ENCODE measurements around the gene SH3PXD2B. TPM values are rescaled to one million over a fixed set of nuclear protein-coding genes. Genes with fewer than 3 reads are reported as not detected.

The SH3PXD2B gene
- total and polyA plus RNA-seq, 2 of the 13 experiments (the other 11 are each of a cell fraction or from before 2014, with no cell fraction given): 3.4 to 4.6 TPM

DNA sequence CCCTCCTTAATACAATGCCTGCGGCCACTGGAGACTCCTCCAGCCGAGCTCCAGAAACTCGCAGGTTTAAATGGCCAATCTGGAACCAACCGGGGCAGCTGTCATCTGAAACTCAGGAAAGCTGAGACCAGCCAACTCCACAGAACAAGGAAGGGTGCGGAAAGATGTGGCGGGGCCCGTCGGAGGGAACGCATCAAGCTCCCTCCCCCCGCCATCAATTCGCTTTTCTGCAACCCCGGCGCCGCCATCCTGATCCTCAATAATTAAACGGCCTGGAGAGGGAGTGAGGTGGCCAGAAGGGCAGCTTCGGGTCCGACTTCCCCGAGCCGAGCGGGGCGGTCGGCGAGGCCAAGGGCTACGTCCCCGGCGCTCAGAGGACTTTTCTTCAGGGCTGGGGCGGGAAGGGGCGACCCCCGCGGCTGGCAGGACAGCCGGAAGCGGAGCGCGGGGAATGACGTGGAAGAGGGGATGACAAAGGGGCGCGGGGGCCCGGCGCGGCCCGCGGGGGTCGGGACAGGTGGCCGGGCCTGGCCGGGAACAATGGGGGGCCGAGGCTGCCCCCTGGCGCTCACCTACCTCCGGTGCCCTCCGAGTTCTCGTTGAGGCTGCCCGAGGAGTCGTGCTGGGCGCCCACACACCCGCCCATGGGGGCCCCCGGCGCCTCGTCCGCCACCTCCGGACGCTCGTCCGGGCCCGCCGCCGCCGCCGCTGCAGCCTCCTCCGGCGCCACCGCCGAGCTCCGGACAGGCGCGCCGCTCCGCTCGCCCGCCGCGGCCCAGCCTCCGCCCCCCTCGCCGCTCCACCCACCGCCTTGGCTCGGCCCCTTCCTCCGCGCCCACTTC lies 171.1 kb downstream of the SH3PXD2B start, which contains the start of gene UBTD2 (continued):
- TF ChIP-seq, protein P1, sequence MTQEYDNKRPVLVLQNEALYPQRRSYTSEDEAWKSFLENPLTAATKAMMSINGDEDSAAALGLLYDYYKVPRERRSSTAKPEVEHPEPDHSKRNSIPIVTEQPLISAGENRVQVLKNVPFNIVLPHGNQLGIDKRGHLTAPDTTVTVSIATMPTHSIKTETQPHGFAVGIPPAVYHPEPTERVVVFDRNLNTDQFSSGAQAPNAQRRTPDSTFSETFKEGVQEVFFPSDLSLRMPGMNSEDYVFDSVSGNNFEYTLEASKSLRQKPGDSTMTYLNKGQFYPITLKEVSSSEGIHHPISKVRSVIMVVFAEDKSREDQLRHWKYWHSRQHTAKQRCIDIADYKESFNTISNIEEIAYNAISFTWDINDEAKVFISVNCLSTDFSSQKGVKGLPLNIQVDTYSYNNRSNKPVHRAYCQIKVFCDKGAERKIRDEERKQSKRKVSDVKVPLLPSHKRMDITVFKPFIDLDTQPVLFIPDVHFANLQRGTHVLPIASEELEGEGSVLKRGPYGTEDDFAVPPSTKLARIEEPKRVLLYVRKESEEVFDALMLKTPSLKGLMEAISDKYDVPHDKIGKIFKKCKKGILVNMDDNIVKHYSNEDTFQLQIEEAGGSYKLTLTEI (CRISPR knock-in tag; conservative IDR thresholded peaks at IDR 0.05): no peak
- TF ChIP-seq, protein P2, sequence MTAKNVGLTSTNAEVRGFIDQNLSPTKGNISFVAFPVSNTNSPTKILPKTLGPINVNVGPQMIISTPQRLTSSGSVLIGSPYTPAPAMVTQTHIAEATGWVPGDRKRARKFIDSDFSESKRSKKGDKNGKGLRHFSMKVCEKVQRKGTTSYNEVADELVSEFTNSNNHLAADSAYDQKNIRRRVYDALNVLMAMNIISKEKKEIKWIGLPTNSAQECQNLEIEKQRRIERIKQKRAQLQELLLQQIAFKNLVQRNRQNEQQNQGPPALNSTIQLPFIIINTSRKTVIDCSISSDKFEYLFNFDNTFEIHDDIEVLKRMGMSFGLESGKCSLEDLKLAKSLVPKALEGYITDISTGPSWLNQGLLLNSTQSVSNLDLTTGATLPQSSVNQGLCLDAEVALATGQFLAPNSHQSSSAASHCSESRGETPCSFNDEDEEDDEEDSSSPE (CRISPR knock-in tag; IDR thresholded peaks at IDR 0.05): 0 out of 2 replicates have a peak, but pooled peaks have one; percentile 25
- TF ChIP-seq ZNF75D (CRISPR knock-in tag; IDR thresholded peaks at IDR 0.05; ENCODE audit: borderline replicate concordance) (no peak), FLYWCH1 (CRISPR knock-in tag; IDR thresholded peaks at IDR 0.05) (no peak), IRX3 (CRISPR knock-in tag; IDR thresholded peaks at IDR 0.05; ENCODE audit: borderline replicate concordance, low read depth) (no peak), GTF2F1 (IDR thresholded peaks at IDR 0.05; ENCODE audit: low read length) (no peak), ZBTB20 (CRISPR knock-in tag; IDR thresholded peaks at IDR 0.05; ENCODE audit: borderline replicate concordance, low read depth) (no peak), SIN3A (IDR thresholded peaks at IDR 0.05; ENCODE audit: borderline replicate concordance, low read depth, low read length) (0 out of 2 replicates have a peak, but pooled peaks have one; percentile 13), TP53 (CRISPR knock-in tag; conservative IDR thresholded peaks at IDR 0.05) (no peak), ZNF432 (CRISPR knock-in tag; IDR thresholded peaks at IDR 0.05; ENCODE audit: borderline replicate concordance) (no peak), MAZ (IDR thresholded peaks at IDR 0.05; ENCODE audit: borderline replicate concordance, low read depth, low read length) (no peak), MAZ (CRISPR knock-in tag; IDR thresholded peaks at IDR 0.05; ENCODE audit: low read depth) (no peak), ZNF263 (CRISPR knock-in tag; IDR thresholded peaks at IDR 0.05) (no peak; the same call in 1 of the 2 replicates), ZNF570 (CRISPR knock-in tag; IDR thresholded peaks at IDR 0.05; ENCODE audit: borderline replicate concordance) (no peak), ZNF296 (CRISPR knock-in tag; conservative IDR thresholded peaks at IDR 0.05) (no peak), ATF1 (CRISPR knock-in tag; IDR thresholded peaks at IDR 0.05) (no peak), RXRA (CRISPR knock-in tag; IDR thresholded peaks at IDR 0.05) (no peak), KMT2B (CRISPR knock-in tag; IDR thresholded peaks at IDR 0.05) (peak; percentile 59; the same call in 1 of the 2 replicates)
- TF ChIP-seq, protein P3, sequence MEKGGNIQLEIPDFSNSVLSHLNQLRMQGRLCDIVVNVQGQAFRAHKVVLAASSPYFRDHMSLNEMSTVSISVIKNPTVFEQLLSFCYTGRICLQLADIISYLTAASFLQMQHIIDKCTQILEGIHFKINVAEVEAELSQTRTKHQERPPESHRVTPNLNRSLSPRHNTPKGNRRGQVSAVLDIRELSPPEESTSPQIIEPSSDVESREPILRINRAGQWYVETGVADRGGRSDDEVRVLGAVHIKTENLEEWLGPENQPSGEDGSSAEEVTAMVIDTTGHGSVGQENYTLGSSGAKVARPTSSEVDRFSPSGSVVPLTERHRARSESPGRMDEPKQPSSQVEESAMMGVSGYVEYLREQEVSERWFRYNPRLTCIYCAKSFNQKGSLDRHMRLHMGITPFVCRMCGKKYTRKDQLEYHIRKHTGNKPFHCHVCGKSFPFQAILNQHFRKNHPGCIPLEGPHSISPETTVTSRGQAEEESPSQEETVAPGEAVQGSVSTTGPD (CRISPR knock-in tag; IDR thresholded peaks at IDR 0.05): no peak
- TF ChIP-seq, protein P4, sequence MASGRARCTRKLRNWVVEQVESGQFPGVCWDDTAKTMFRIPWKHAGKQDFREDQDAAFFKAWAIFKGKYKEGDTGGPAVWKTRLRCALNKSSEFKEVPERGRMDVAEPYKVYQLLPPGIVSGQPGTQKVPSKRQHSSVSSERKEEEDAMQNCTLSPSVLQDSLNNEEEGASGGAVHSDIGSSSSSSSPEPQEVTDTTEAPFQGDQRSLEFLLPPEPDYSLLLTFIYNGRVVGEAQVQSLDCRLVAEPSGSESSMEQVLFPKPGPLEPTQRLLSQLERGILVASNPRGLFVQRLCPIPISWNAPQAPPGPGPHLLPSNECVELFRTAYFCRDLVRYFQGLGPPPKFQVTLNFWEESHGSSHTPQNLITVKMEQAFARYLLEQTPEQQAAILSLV (CRISPR knock-in tag; IDR thresholded peaks at IDR 0.05; ENCODE audit: borderline replicate concordance): no peak; the same call in 1 of the 2 replicates
- TF ChIP-seq, protein P5, sequence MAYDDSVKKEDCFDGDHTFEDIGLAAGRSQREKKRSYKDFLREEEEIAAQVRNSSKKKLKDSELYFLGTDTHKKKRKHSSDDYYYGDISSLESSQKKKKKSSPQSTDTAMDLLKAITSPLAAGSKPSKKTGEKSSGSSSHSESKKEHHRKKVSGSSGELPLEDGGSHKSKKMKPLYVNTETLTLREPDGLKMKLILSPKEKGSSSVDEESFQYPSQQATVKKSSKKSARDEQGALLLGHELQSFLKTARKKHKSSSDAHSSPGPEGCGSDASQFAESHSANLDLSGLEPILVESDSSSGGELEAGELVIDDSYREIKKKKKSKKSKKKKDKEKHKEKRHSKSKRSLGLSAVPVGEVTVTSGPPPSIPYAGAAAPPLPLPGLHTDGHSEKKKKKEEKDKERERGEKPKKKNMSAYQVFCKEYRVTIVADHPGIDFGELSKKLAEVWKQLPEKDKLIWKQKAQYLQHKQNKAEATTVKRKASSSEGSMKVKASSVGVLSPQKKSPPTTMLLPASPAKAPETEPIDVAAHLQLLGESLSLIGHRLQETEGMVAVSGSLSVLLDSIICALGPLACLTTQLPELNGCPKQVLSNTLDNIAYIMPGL (CRISPR knock-in tag; IDR thresholded peaks at IDR 0.05; ENCODE audit: borderline replicate concordance in 1 of 2, low read depth in 1 of 2): peak; percentile 75 to 83; a peak in 3 of 4 replicates
